Measurements from ENCODE around the gene LHX8.
"Not testable (repeated sequence)": the region's sequence is repeated elsewhere in the genome, so short reads cannot be mapped to it uniquely, and the experiment has no call there.

LHX8 gene

GRCh38 chr1:75133750-75134646 is at the start of gene LHX8:
LHX8 (plus strand) TSS chr1:75134388; CDS start chr1:75136615, 2,227 bp downstream.
- DNase-seq (ENCODE audit: low spot score), result no peak

DNA sequence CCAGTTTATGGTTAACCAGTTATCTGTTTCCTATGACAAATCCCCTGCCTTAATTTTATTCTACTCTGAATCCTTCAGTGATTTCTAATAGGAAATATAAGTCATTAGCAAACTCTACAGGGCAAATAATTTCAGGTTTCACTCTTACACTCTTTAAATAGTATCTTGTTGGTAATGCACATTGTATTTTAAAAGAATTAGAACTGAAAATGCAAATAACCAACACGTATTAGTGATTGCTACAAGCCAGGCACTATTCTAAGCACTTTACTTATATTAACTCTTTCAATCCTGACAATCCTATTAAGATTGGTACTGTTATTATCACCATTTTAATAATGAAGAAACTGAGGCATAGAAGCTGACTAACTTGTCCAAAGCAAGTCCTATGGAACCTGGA is 48.3 kb upstream of the LHX8 start:
- DNase-seq (ENCODE audit: low spot score), result no peak

DNA sequence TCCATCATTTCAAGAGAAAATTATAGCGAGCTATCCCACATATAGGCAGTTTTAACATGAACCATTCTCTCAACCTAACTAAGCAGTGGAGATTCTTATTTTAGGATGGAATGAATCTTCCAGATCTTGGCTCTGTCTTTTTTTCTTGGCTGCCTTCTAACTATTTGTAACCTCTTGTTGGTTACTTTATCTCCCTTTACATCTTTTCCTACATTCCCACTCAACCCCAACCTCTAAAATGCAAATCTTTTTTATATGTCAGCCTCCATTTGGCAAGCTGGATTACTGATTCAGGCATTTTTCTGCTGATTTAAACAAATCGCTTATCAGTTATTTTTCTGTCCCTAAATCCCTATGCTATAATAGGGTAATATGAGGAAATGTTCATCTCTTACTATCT is 46.9 kb upstream of the LHX8 start:
- no peak for DNase-seq (ENCODE audit: low spot score)

GRCh38 chr1:75092141-75092540 is 42.0 kb upstream of the LHX8 start:
- no peak for DNase-seq (ENCODE audit: low spot score)

DNA sequence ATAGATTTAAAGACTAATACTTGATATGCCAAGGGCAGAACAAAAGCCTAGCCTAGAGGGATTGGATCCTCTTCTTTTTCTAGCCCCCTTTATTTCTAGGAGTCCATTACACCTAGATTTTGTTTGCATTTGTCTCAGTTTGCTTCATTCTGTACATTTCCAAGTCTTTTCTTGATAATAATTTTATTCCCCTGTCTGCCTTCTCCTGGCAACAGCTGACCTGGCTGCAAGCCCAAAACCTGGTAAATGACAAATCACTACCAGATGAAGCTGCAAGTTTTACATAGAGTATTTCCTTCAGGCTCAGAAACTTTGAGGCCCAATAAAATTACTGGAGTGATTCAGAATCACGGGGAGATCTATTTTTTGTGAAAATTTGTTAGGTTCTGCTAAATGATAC is 36.5 kb upstream of the LHX8 start:
- DNase-seq (ENCODE audit: low spot score), result no peak

DNA sequence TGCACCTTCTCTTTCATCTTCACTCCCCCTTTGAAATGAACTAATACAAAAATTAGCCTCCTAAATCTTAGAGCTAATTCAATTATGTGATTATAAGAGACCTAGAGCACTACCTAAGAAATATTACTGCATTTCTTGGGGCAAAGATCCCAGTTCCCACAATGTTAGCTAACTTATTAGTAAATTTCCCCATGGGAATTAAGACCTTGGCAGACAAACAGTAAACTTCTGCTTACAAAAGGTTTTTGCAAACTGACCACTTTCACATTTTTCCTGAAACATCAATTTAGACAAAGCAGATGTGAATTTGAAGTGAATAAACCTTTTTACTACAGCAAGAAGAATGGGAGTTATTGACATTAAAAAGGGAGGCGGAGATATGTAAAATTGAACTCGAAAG is 34.6 kb upstream of the LHX8 start:
- no peak for DNase-seq (ENCODE audit: low spot score)

GRCh38 chr1:75100481-75101092 is 33.6 kb upstream of the LHX8 start:
- DNase-seq (ENCODE audit: low spot score), result no peak

- not testable (repeated sequence) for DNase-seq (ENCODE audit: low spot score)
Measured at GRCh38 chr1:75112362-75112951, 21.7 kb upstream of the LHX8 start.

DNA sequence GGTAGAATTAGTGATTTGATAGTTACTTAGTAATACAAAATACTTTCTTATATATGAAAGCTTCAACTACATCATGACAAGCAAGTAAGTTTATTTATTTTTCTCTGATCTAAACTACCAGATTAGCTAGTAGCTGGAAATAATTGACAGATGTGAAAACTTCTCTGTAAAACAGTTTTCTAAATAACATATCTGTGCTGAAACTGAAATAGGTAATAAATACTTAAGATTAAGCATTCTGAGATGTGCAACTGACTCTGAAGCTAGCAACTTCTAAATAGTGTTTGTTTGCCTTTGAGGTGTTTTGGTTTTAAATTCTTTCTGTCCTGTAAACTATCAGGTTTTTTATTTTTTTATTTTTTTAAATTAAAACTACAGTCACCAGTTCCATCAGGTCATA is 18.5 kb upstream of the LHX8 start:
- no peak for DNase-seq (ENCODE audit: low spot score)

- DNase-seq (ENCODE audit: low spot score), result no peak
Measured at GRCh38 chr1:75123756-75124155, 10.4 kb upstream of the LHX8 start.

DNA sequence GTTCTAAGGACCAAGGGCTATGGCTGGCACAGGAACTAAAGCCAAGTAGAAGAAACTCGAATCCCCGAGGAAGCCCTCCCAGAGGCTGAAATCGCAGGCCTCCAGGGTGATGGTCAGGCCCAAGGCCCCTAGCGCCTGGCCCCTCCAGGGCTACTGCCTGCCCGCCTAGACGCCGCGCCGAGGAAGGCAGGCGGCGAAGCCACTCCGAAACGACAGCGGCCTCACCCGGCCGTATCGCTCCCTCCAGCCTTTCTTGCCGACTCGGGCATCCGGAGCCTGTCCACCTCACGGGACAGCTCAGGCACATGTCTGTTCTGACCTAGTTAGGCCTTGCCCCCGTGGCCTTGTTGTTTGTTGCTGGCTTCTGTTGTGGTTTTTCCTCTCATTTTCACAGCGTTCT is 9.7 kb upstream of the LHX8 start:
- no peak for DNase-seq (ENCODE audit: low spot score)

- DNase-seq (ENCODE audit: low spot score), result no peak
Measured at GRCh38 chr1:75125161-75125726, 8.9 kb upstream of the LHX8 start.

- DNase-seq (ENCODE audit: low spot score), result no peak
Measured at GRCh38 chr1:75126611-75127101, 7.5 kb upstream of the LHX8 start.

- no peak for DNase-seq (ENCODE audit: low spot score)
Measured at GRCh38 chr1:75127916-75128717, 6.1 kb upstream of the LHX8 start.

DNA sequence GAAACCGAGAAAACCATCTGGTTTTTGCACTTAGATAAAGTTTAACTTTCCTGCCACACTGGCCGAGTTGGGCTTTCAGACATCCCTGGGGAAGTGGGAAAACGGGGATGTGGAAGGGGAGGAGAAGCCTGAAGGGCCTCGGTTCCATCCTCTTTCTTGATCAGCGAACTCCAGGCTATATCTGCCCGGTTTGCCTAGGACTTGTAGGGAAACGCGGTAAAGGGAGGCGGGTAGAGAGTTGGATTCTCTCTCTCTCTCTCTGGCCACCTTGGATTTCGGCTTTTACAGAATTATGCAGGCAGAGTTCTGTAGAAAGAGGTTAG is 4.6 kb upstream of the LHX8 start:
- no peak for DNase-seq (ENCODE audit: low spot score)

GRCh38 chr1:75129983-75130789 is 4.0 kb upstream of the LHX8 start:
- no peak for DNase-seq (ENCODE audit: low spot score)

- no peak for DNase-seq (ENCODE audit: low spot score)
Measured at GRCh38 chr1:75130865-75131564, 3.2 kb upstream of the LHX8 start.

DNA sequence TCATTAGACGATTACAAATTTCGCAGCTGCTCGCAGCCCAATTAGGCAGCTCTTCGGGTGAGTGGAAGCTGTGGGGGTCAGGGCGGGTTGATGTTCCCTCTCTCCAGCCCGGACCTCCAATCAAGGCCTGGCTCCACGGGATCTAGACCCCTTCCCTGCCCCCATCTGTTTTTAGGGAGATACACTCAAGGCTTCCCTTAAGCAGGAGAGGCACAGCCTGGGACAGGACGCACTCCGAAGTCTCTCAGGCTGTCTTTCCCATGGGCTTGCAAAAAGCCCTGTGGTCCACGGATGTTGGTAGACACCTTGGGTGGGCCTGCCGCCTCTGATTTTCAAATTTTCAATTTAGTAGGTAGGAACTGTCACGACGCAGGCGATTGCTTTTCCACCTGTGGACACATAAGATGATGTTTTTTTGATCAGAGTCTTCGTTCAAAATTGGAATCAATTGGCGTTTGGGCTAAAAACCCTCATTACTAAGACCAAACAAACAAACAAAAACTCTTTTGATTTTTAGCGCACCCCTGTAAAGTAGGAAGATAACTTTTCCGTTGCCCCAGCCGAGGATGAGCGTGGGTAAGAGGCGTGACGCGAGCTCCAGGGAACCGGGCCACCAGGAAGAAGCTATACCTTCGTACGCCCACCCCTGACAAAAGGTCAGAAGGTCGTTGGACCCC is 2.5 kb upstream of the LHX8 start:
- no peak for DNase-seq (ENCODE audit: low spot score)

DNA sequence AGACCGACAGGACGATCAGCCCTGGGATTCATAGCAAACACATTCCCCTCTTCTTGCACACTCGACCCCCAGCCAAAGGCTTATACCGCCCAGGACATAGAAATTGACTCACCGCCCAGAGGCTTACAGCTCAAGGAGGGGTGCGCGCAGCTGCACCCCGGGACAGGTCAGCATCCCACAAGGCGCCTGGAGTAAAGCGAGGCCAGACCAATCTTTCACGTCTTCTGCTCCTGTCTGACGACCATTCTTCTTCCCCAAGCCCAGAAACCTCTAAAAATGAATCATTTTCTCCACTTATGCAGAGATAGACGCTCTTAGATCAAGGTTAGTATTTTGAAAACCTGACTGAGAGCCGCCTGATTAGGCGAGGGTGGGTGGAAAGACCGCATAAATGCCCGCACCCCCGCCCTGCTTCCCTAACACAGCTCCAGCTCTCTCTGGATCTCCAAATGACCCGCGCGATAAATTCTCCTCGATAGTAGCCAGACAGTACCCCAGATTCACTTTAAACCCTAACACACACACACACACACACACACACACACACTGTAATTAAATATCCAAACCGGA is 1.9 kb upstream of the LHX8 start:
- DNase-seq (ENCODE audit: low spot score), result no peak

Measured in germinal center (tissue), 1 donor.